GM18517 (cell line): ENCODE measurements around the gene C2CD4C.
"Not testable (repeated sequence)": the region's sequence is repeated elsewhere in the genome, so short reads cannot be mapped to it uniquely, and the experiment has no call there.

Source experiments
- ATAC-seq: cut with Tn5 transposase; IDR thresholded peaks from one replicate; pipeline ENCODE4 v1.9.1; 2021; ENCODE audit warnings: mild to moderate bottlenecking, moderate library complexity; ENCODE audit not compliant: unreplicated experiment

Gene C2CD4C

DNA sequence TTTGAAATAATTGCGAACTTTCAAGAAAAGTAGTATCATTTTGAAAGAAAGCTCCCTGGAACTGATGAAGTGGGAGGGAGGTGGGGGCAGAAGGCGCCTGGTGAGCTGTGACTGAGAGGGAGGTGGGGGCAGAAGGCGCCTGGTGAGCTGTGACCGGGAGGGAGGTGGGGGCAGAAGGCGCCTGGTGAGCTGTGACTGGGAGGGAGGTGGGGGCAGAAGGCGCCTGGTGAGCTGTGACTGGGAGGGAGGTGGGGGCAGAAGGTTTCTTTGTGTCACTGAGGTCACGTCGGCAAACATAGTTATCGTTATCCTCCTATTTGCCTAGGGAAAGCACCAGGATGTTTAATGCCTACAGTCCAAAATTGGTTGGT, 24.2 kb downstream of the C2CD4C start:
- ATAC-seq = no peak

DNA sequence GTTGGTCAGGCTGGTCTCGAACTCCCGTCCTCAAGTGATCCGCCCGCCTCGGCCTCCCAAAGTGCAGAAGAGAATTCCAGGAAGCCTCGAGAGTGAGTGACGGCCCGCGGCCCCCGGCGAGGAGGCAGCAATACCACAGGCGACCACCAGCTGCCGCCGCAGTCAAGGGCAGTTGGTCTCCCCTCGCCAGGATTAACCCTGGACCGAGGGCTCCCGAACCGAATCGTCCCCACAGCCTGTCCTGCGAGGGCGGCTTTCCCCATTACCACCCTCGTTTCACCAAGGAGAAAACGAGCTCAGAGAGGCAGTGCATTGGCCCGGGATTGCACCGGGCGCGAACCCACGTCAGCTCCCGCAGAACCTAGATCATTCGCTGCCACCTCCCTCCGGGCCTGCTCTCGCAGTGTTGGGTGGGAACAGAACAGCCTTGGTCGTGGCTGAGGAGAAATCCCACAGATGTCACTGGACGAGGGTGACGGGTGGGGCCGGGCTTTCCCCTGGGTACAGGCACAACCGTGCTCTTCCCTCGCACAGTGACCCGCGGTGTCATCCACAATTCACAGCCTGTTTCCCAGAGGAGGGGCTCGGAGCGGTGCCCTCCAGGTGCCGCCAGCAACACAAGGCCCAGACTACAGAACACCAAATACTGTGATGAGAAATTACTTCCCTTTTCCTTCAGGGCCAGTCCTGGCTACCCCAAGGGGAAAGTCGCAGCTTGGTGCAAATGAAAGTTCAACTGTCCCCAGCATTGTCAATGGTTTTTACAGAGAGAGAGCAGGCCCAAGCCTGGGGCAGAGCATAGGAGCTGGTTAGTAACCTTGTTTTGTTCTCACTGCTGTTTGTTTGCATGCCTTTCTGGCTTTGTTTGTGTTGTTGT, 24.8 kb downstream of the C2CD4C start:
- ATAC-seq = no peak

DNA sequence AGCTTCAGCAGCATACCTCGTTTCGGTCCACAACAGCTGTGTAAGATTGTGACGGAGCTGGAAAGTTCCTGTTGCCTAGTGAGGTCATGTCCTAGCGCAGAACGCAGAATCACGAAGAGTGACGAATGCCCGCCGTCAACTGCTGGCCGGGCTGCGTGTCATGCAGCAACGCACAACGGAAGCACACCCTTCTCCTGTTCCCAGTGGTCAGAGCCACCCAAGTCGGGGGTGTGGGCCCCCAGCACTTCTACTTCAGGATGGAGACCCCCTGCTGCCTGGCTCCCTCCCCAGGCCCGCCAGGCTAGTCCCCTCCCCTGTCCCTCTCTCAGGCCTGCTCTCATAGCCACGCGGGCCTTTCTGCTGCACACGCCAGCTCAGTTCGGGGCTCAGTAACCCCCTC, 25.9 kb downstream of the C2CD4C start:
- ATAC-seq = no peak

DNA sequence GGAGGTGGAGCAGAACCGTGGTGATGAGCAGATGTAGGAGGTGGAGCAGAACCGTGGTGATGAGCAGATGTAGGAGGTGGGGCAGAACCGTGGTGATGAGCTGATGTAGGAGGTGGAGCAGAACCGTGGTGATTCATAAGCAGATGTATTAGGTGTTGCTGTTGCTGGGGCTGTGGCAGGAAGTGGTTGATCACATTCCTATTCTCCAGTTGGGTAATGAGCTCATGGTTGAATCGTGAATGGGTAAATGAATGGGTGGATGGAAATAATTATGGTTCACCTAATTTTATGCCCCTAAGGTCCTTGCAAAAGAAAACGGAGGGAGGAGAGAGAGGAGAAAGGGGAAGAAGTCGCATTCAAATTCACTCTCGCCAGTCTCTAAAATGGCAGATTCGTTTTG, 26.4 kb downstream of the C2CD4C start:
- ATAC-seq = not testable (repeated sequence)

DNA sequence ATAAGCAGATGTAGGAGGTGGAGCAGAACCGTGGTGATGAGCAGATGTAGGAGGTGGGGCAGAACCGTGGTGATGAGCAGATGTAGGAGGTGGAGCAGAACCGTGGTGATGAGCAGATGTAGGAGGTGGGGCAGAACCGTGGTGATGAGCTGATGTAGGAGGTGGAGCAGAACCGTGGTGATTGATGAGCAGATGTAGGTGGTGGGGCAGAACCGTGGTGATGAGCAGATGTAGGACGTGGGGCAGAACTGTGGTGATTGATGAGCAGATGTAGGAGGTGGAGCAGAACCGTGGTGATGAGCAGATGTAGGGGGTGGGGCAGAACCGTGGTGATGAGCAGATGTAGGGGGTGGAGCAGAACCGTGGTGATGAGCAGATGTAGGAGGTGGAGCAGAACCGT, 27.0 kb downstream of the C2CD4C start:
- not testable (repeated sequence) for ATAC-seq

DNA sequence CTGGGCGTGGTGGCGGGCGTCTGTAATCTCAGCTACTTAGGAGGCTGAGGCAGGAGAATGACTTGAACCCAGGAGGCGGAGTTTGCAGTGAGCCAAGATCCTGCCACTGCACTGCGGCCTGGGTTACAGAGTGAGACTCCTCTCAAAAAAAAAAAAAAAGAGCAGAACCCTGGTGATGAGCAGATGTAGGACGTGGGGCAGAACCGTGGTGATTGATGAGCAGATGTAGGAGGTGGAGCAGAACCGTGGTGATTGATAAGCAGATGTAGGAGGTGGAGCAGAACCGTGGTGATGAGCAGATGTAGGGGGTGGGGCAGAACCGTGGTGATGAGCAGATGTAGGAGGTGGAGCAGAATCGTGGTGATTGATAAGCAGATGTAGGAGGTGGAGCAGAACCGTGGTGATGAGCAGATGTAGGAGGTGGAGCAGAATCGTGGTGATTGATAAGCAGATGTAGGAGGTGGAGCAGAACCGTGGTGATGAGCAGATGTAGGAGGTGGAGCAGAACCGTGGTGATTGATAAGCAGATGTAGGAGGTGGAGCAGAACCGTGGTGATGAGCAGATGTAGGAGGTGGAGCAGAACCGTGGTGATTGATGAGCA, 28.2 kb downstream of the C2CD4C start:
- not testable (repeated sequence) for ATAC-seq

DNA sequence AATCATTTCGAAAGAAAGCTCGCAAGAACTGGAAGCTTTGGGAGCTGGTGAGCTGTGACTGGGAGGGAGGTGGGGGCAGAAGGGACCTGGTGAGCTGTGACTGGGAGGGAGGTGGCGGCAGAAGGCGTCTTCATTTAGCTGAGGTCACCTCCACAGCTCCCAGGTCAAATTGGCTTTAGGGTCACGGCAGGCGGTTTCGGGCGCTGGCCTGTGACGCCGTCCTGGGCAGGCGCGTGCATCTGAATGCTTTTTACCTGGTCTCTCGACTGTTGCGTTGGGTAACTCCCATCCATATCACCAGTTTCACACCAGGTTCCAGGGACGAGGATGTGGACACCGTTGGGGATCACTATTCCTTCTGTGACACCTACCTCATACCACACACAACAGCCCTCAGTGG, 29.2 kb downstream of the C2CD4C start:
- ATAC-seq = no peak

DNA sequence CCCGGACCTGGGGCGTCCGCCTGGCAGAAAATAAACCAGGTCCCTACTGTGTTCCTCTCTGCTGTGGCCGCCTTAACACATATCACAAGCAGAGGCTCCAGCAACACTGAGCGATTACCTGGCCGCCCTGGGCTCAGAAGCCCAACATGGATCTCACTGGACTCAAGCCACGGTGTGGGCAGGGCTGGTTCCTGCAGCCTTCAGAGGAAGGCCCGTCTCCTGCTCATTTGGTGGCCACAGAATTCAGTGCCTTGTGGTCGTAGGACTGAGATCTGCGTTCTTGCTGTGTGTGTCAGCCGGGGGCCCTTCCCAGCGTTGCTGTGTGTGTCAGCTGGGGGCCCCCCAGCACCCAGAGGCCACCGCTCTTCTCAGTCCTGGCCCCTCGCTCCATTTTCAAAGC, 30.2 kb downstream of the C2CD4C start:
- no peak for ATAC-seq

DNA sequence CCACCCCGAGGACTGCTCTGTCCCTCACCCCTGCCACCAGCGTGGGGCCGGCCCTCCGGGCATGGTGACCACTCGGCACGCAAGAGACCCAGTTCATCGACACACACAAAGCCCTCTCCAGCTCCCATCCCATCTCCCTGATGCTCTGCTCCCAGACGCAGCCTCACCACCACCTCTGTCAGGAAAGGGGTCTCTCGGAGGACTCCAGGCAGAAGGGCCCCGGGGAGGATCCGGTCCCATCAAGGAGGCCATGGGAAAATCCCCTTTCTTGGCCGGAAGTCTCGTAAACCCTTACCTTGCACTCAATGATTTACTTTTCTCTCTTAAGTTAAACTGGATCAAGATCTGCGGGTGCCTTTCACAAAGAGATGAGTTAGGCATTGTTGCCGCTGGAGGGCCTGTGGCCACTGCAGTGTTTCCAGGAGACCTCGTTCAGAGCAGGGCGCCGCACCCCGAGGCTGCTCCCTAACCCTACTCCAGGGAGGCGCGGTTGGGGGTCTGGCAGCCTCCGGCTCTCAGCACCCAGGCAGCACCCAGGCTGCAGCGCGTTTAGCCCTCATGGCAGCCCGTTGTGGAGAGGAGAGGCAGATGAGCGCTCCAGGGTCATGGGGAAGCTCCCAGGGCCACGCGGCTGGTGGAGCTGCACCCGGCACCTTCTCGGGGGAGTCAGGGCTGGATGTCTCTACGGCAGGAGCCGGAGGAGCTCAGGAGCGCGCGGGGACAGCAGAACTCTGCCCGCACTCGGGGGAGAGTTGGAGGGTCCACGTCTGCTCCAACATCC, 31.0 kb downstream of the C2CD4C start:
- ATAC-seq = no peak

DNA sequence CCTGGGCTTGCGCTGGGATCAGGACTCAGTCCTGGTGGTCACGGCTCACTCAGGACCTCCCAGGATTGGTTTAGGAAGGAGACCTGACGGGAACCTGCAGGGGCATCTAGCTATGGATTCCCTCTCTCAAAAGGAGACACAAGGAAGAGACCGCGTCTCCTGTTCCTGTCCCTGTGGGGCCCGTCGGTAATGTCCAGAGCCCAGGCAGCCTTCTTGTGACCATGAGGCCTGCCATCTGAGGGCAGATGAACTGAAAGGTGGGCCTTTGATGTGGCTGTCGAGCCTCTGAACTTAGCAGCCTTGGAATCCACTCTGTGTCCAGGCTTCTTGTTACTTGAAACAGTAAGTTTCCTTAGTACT, 32.9 kb downstream of the C2CD4C start:
- no peak for ATAC-seq

DNA sequence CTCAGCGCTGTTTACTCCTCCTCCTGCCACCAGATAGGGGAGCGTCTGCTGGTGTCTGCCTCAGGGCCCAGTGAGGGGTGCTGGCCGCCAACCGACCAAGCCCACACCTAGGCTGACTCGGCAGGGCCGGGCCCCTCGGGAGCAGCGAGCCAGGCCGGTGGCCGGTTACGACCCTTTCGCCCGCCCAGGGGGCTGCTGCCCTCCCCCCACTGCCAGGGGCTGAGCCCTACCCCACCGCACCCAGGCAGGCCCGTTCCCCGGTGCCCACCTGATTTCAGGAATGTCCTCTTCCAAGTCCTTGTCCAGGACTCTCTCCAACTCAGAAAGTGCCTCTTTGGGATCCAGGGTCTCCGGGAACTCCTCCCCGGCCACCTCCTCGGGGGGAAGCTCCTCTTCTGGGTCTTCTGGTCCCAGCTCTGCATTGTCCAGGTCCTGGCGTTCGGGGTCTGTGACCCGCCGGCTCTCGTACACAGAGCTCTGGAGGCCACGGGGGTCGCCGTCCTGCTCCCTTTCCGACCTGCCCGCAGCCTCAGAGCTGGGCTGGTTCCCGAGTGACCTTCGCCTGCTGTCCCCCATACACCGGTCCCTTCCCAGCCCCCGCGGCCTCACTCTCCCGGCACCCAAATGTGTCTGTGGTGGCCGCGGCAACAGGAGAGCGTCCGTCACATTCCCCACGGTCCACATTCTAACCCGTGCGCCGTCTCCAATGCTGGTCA, 33.4 kb downstream of the C2CD4C start:
- no peak for ATAC-seq

DNA sequence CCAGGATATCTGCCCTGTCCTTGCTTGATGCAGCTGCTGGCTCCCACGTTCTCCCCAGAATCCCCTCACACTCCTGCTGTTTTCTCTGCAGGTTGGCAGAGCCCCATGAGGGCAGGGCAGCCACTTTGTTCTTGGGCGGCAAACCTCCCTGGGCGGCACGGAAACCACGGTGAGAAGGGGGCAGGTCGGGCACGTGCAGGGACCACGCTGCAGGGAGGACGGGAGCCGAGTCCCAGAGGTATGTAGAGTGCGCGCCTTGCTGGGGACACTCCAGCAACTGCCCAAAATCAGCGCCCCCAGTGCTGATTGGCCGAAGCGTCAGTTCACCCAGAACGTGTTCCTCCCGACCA, 34.1 kb downstream of the C2CD4C start:
- ATAC-seq = no peak

DNA sequence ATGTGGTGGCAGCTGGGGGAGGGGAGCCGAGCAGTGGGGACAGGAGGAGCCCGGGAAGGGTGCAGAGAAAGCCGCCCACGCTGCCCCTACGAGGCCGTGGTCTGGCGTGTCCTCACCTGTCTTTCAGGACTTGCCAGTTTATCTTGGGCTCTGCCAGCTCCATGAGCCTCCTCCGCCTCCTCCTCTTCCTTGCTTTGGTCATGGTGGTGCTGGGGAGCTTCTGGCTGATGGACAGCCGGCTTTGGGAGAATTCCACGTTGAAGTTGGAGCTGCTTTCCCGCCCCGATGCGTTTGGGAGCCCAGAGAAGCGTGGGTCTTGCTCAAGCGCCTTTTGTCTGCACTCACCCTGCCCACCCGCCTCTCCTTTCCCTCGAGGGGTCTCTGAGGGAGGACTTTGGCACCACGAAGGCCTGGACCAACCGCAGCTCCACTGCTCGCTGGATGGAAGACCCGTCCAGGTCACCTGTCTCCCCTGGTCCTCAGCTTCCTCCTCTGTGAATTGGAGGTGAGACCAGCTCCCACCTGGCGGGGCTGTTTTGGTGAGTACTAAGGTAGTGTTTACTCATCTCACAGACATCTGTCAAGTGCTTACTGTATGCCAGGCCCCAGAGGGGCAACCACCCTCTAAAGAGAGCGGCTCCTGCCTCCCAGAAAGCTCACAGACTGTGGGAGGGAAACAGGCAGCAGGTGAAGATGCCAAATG, 34.6 kb downstream of the C2CD4C start:
- no peak for ATAC-seq

DNA sequence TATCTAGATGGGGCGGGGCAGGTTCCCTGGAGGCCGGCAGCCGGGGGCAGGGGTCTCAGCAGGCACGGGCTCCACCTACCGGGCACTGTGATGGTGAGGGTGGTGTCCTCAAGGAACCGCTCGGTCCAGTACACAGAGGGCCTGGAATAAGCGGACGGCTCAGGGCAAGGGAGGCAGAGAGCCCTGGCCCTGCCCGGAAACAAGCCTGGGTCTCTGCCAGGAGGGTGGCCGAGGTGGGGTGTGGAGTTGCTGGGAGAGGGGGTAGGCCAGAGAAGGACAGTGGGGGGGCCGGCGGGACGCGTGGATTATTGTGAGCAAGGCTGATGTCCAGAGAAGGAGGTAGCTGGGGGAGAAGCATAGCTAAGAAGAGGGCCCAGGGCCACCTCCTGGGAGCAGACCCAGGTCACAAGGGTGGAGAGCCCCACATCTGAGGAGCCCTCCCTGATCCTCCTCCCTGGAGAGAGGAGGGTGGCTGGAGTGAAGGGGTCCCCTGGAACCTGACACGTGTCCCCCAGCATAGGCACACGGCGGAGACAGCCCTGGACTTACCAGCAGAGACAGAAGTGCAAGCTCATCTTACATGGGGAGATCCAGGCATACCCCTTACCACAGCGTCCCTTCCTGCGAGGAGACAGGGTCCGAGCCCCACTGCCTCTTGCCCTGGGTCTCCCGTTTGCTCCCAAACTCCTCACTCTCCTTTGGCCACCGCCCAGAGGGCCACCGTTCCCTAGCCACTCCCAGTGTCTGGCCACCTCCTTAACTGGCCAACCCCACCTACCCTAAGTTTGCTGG, 35.4 kb downstream of the C2CD4C start:
- no peak for ATAC-seq

DNA sequence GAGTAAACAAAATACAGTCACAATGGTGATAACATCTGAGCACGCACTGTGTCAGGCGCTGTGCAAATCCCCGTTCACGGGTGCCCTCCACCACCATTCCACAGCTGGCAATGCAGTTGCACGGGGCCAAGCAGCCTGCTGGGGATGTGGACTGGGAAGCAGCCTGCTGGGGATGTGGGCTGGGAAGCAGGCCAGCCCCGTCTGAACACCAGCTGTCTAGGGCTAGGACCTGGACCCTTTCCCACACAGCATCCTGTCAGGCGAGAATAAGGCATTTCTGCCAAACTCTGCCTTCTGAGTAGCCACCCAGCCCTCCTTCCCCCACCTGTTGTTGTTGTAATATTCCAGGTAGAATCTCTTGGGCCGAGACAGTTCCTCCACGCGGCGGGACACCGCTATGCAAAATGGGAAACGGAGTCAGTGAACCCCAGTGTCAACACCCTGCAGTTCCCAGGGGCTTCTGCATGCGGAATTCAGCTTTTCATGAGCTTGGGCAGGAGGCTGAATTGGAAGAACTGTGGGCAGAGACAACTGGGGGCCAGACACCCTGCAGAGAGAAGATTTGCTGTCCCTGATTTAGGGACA, 36.5 kb downstream of the C2CD4C start:
- ATAC-seq = no peak

DNA sequence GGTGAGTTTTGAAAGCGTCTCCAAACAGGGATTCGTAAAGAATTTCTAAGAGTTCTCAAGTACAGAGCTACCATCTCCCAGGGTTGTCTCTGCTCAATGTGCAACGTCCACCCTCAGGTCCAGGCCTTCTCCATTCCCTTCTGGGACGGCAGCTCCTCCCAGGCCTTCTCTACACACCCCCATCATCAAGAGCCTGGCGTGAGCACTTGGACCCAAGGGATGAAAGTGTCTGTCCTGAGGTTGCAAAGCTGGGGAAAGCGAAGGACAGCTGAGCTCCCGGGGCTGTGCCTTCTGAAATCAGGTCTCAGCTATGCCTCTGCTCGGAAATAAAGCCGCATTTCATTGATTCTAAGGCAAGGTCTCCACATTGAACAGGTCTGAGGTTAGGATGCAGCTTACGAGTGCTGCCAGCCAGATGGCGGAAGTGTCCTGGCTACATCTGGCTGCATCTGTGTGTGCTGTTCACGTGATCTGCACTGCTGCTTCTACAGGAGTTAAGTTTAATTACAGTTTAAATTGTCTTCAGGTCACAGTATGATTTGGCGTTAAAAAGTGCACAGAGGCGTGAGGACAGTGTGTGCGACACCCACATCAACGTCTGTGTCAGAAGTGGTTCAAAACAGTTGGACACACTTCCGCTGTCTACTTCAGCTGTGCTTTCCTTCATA, 37.3 kb downstream of the C2CD4C start:
- no peak for ATAC-seq

DNA sequence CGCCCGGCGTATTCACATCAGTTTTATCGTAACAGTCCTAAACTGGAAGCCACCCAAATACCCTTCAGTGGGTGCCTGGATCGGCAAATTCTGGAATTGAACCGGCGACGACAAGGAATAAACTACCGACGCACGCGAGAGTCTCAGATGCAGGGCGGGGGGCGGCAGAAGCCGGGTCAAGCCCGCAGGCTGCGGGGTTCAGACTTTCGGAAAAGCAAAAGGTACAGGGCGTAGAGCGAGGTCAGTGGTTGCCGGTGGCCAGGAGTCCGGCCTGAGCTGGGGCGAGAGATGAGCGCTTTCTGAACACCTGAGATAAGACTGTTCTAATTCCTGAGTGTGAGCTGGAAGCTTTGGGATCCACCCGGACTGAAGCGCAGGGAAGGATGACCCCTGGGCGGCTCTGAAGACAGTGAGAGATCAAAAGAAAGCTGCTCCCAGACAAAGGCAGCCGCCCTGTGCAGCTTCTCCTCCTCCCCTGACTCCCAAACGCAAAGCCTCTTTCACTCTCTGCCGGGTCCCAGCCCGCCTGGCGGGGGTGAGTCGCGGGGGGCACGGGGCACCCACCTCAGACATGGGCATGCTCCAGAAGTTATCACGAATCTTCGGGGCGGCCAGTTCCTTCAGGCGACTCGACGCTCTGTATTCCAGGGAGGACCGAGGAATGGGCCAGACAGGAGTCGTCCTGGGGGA, 38.2 kb downstream of the C2CD4C start:
- ATAC-seq = no peak

DNA sequence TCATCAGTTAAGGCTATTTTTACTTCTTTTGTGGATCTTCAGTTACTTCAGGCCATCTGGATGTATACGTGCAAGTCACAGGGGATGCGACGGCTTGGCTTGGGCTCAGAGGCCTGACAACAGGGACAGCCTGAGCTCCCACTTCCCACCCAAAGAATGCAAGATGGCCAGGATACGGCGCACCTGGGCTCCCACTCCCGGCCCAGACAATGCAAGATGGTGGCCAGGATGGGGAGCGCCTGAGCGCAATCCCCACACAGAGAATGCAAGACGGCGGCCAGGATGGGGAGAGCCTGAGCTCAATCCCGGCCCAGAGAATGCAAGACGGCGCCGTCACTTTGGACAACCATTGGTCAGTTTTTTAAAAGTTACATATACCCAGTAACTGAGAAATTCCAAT, 39.1 kb downstream of the C2CD4C start:
- no peak for ATAC-seq

DNA sequence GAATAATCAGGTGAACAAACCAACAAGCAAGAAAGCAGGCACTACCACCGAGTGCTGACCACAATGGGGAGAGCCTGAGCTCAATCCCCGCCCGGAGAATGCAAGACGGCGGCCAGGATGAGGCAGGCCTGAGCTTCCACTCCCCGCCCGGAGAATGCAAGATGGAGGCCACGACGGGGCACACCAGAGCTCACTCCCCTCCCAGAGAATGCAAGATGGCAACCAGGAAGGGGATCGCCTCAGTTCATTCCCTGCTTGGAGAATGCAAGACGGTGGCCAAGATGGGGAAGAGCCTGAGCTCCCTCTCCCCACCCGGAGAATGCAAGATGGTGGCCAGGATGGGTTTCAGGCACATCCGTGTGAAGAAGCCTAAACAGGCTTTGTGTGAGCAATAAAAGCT, 39.7 kb downstream of the C2CD4C start:
- ATAC-seq = no peak
